H1 (cell line): Measurements from ENCODE around the gene SUSD6. TPM values are rescaled to one million over a fixed set of nuclear protein-coding genes. Genes with fewer than 3 reads are reported as not detected.

Experiments
- CTCF ChIA-PET: fragments of 300-600 bp; sonication (Branson Sonifier 250); formaldehyde crosslinking; loops from one replicate; lab custom pipeline; 2021; ENCODE audit not compliant: partially characterized antibody; lab: Charles Lee
- POLR2A ChIA-PET: fragments of 300-600 bp; sonication (Branson Sonifier 250); formaldehyde crosslinking; loops from one replicate; lab custom pipeline; 2021; ENCODE audit warnings: inconsistent platforms; ENCODE audit not compliant: partially characterized antibody; lab: Charles Lee
- DNase-seq, 2 experiments: peaks; one replicate each; pipeline versions ENCODE4 v3.0.0 to v3.0.0-alpha.2; 2010 to 2022; ENCODE audit warnings: low spot score in 2 of 2, low read depth in 1 of 2, mixed read lengths in 1 of 2
- FAIRE-seq: peaks from 2 replicates; lab custom pipeline; 2011; peaks lifted over from hg19 to GRCh38; lab: Jason Lieb, UNC
- H2AFZ ChIP-seq: 2 replicates; pipeline ENCODE4 v1.8.1; 2012; ENCODE audit warnings: low read length, inconsistent platforms
- H2AK5ac ChIP-seq: 2 replicates; pipeline ENCODE4 v1.6.1; 2013; ENCODE audit warnings: low read depth, low read length
- H2BK120ac ChIP-seq: replicated peaks from 2 replicates; pipeline ENCODE3; 2013; ENCODE audit warnings: low read depth, low read length, inconsistent platforms
- H2BK12ac ChIP-seq: 2 replicates; pipeline ENCODE4 v1.6.1; 2013; ENCODE audit warnings: low read depth, low read length
- H2BK15ac ChIP-seq: 2 replicates; pipeline ENCODE4 v1.6.1; 2013; ENCODE audit warnings: low read length
- H2BK20ac ChIP-seq: 2 replicates; pipeline ENCODE4 v1.6.1; 2013; ENCODE audit warnings: low read length
- H2BK5ac ChIP-seq: 2 replicates; pipeline ENCODE4 v1.6.1; 2013; ENCODE audit warnings: low read depth, low read length
- H3K14ac ChIP-seq: 2 replicates; pipeline ENCODE4 v1.6.1; 2013; ENCODE audit warnings: inconsistent platforms; ENCODE audit not compliant: insufficient read length
- H3K18ac ChIP-seq: 2 replicates; pipeline ENCODE4 v1.6.1; 2013; ENCODE audit warnings: low read length; ENCODE audit errors: extremely low read depth
- H3K23ac ChIP-seq: 2 replicates; pipeline ENCODE4 v1.6.1; 2013; ENCODE audit warnings: inconsistent platforms; ENCODE audit not compliant: insufficient read length
- H3K23me2 ChIP-seq: 2 replicates; pipeline ENCODE4 v1.6.1; 2013; ENCODE audit warnings: low read depth, low read length
- H3K27ac ChIP-seq: 2 replicates; pipeline ENCODE4 v1.6.1; 2011; ENCODE audit warnings: low read depth, low read length, inconsistent platforms
- H3K27me3 ChIP-seq, 4 experiments: replicated peaks in 1 of 4; 1 replicate in 1 of 4; 2 replicates in 3 of 4; pipeline versions ENCODE4 v1.6.1 to v1.8.1; 2011 to 2013; ENCODE audit warnings: low read length in 3 of 4, mild to moderate bottlenecking in 3 of 4, inconsistent platforms in 2 of 4, mixed read lengths in 2 of 4, moderate library complexity in 1 of 4; ENCODE audit not compliant: control insufficient read depth in 3 of 4, insufficient read depth in 3 of 4; ENCODE audit errors: extremely low read depth in 1 of 4
- H3K36me3 ChIP-seq, 4 experiments: 2 replicates each; pipeline versions ENCODE4 v1.6.1 to v1.8.1; 2011 to 2013; ENCODE audit warnings: mild to moderate bottlenecking in 4 of 4, low read length in 3 of 4, moderate library complexity in 2 of 4, control low read depth in 1 of 4, inconsistent platforms in 1 of 4; ENCODE audit not compliant: insufficient read depth in 4 of 4, control insufficient read depth in 2 of 4
- H3K4ac ChIP-seq: replicated peaks from 2 replicates; pipeline ENCODE3; 2013; ENCODE audit warnings: low read length, low read depth, mixed read lengths, inconsistent platforms; ENCODE audit not compliant: insufficient read length
- H3K4me1 ChIP-seq, 4 experiments: replicated peaks in 1 of 4; 1 replicate in 1 of 4; 2 replicates in 3 of 4; pipeline versions ENCODE4 v1.6.1 to v1.8.1; 2011 to 2013; ENCODE audit warnings: low read length in 3 of 4, inconsistent platforms in 2 of 4, mixed read lengths in 1 of 4; ENCODE audit not compliant: insufficient read depth in 4 of 4, control insufficient read depth in 3 of 4
- H3K4me2 ChIP-seq, 2 experiments: 2 replicates each; pipeline versions ENCODE4 v1.6.1 to v1.8.1; 2011 to 2013; ENCODE audit warnings: low read depth in 2 of 2, low read length in 2 of 2, control low read depth in 1 of 2, inconsistent platforms in 1 of 2, mild to moderate bottlenecking in 1 of 2; ENCODE audit not compliant: insufficient read depth in 1 of 2
- H3K4me3 ChIP-seq, 4 experiments: fragments of 200-600, 300-600 bp in 1 of 4; sonication (generic), shearing (Covaris generic), sonication (Bioruptor Twin) in 1 of 4; 2 replicates each; pipeline versions ENCODE4 v1.5.1 to v1.8.1; 2011 to 2016; ENCODE audit warnings: low read length in 4 of 4, low read depth in 3 of 4, control low read depth in 2 of 4, inconsistent platforms in 2 of 4, mild to moderate bottlenecking in 2 of 4, mixed read lengths in 1 of 4, moderate library complexity in 1 of 4; ENCODE audit not compliant: insufficient read depth in 2 of 4; ENCODE audit errors: extremely low read depth in 1 of 4
- H3K56ac ChIP-seq: replicated peaks from 2 replicates; pipeline ENCODE3; 2013; ENCODE audit warnings: low read depth, mild to moderate bottlenecking, mixed read lengths, low read length, inconsistent platforms; ENCODE audit not compliant: insufficient read length
- H3K79me1 ChIP-seq: 2 replicates; pipeline ENCODE4 v1.6.1; 2013; ENCODE audit warnings: low read depth, low read length, control low read depth
- H3K79me2 ChIP-seq, 2 experiments: 2 replicates each; pipeline versions ENCODE4 v1.6.1 to v1.8.1; 2012 to 2013; ENCODE audit warnings: low read length in 2 of 2, mild to moderate bottlenecking in 2 of 2, inconsistent platforms in 1 of 2; ENCODE audit not compliant: insufficient read depth in 2 of 2, control insufficient read depth in 1 of 2
- H3K9ac ChIP-seq, 4 experiments: replicated peaks in 1 of 4; 1 replicate in 1 of 4; 2 replicates in 3 of 4; pipeline versions ENCODE4 v1.6.1 to v1.8.1; 2011 to 2013; ENCODE audit warnings: low read depth in 3 of 4, low read length in 3 of 4, control low read depth in 2 of 4, mild to moderate bottlenecking in 2 of 4, moderate library complexity in 2 of 4, inconsistent platforms in 1 of 4; ENCODE audit errors: extremely low read depth in 1 of 4
- H3K9me3 ChIP-seq, 2 experiments: 2 replicates each; pipeline versions ENCODE4 v1.6.1 to v1.8.1; 2012 to 2013; ENCODE audit warnings: mild to moderate bottlenecking in 2 of 2, moderate library complexity in 2 of 2, control low read depth in 1 of 2, inconsistent platforms in 1 of 2, low read depth in 1 of 2, low read length in 1 of 2, mixed read lengths in 1 of 2; ENCODE audit not compliant: insufficient read depth in 2 of 2
- H4K20me1 ChIP-seq, 2 experiments: replicated peaks in 1 of 2; 2 replicates each; pipeline versions ENCODE3 to v1.8.1; 2011 to 2013; ENCODE audit warnings: inconsistent platforms in 2 of 2, low read length in 2 of 2, mild to moderate bottlenecking in 1 of 2; ENCODE audit not compliant: insufficient read depth in 2 of 2, control insufficient read depth in 1 of 2
- H4K5ac ChIP-seq: 2 replicates; pipeline ENCODE4 v1.6.1; 2013; ENCODE audit warnings: low read length, low read depth, mixed read lengths, inconsistent platforms; ENCODE audit not compliant: insufficient read length
- H4K8ac ChIP-seq: 2 replicates; pipeline ENCODE4 v1.8.0; 2013; ENCODE audit warnings: mild to moderate bottlenecking, moderate library complexity, low read length, inconsistent platforms; ENCODE audit not compliant: insufficient read depth; ENCODE audit errors: extremely low read depth
- H4K91ac ChIP-seq: replicated peaks from 2 replicates; pipeline ENCODE3; 2013; ENCODE audit warnings: low read length, mixed read lengths, inconsistent platforms; ENCODE audit not compliant: insufficient read length
- ATF3 ChIP-seq: IDR thresholded peaks from 2 replicates; pipeline ENCODE4 v1.6.1; 2011; ENCODE audit warnings: low read depth, mild to moderate bottlenecking, low read length; ENCODE audit not compliant: insufficient read depth
- CTBP2 ChIP-seq: IDR thresholded peaks from 2 replicates; pipeline ENCODE4 v1.7.0; 2011; ENCODE audit warnings: borderline replicate concordance, mild to moderate bottlenecking, moderate library complexity, mixed read lengths, low read length; ENCODE audit not compliant: insufficient read depth, insufficient read length
- FOSL1 ChIP-seq: IDR thresholded peaks from 2 replicates; pipeline ENCODE4 v1.6.1; 2011; ENCODE audit warnings: mild to moderate bottlenecking, low read depth, low read length, moderate library complexity; ENCODE audit not compliant: insufficient read depth
- MAX ChIP-seq: IDR thresholded peaks from 2 replicates; pipeline ENCODE4 v1.6.1; 2012; ENCODE audit warnings: inconsistent platforms
- POLR2AphosphoS5 ChIP-seq: IDR thresholded peaks from 2 replicates; pipeline ENCODE4 v1.6.1; 2011; ENCODE audit warnings: low read depth, low read length
- SIRT6 ChIP-seq: IDR thresholded peaks from one replicate; pipeline ENCODE4 v1.7.1; 2012; ENCODE audit warnings: low read length, inconsistent platforms
- SP1 ChIP-seq: IDR thresholded peaks from 2 replicates; pipeline ENCODE4 v1.6.1; 2011; ENCODE audit warnings: low read depth, low read length
- WGBS, 2 experiments: shearing (Covaris generic) in 1 of 2; methylation state at CpG; one replicate each; pipeline versions ENCODE4 v1.1.6 to v1.1.7; 2013 to 2015; ENCODE audit warnings: low lambda C conversion rate in 2 of 2, mixed read lengths in 2 of 2, inconsistent platforms in 1 of 2, low coverage in 1 of 2, missing lambda C conversion rate in 1 of 2; ENCODE audit not compliant: insufficient replicate concordance in 2 of 2, insufficient coverage in 1 of 2, insufficient read length in 1 of 2; ENCODE audit errors: extremely low coverage in 1 of 2, missing lambda C conversion rate in 1 of 2; 5-methylcytosine and 5-hydroxymethylcytosine counted together
- polyA plus RNA-seq, 7 experiments: library from polyadenylated mRNA; depleted of rRNA in 3 of 7; stranded (reverse) in 5 of 7; unstranded in 2 of 7; fragments of >200 nt in 5 of 7; fragments of 200-250 nt in 2 of 7; gene quantifications; 1 replicate in 5 of 7; 2 replicates in 1 of 7; 4 replicates in 1 of 7; pipeline versions ENCODE4 v1.2.1 to v1.2.3, GENCODE V29; 2011 to 2013; ENCODE audit warnings: missing spikeins in 2 of 7, mixed read lengths in 2 of 7
- total RNA-seq: library from RNA; stranded (reverse); fragmentation: NEBNext Ultra II Directional; extraction: Animal tissue kit (Norgen Biotek cat#: 25700); gene quantifications from 2 replicates; pipeline ENCODE4 v1.2.1, GENCODE V29; 2021
- TF ChIP-seq, protein P1 (sequence below): IDR thresholded peaks from 2 replicates; pipeline ENCODE4 v1.6.1; 2012; ENCODE audit warnings: inconsistent platforms

Gene SUSD6
- total and polyA plus RNA-seq, 2 of the 8 experiments (the other 6 are each of a cell fraction or from before 2014, with no cell fraction given) = 3.0 to 3.8 TPM

DNA sequence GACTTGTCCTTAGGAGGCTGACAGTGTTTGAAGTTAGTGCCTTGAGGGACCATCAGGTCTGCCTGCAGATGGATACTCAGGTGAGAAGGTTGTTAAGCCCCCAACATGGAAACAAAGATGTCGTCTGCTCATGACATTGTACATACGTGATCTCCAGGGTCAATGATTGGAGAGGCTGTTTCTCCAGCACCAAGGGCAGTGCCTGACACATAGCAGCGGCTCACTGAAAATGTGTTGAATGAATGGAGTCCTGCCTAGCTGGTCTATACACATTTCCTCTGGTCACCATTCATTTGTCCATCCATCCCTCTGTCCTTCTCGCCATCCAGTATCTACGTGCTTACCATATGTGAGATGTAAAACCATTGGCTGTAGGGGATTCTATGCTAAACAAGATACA is 43.8 kb upstream of the SUSD6 start:
- DNase-seq = no peak
- no peak overlapping the region for H4K8ac ChIP-seq
- no peak for TF ChIP-seq CTBP2
- TF ChIP-seq SP1 = no peak
- no peak for TF ChIP-seq SIRT6
- TF ChIP-seq, protein P1, sequence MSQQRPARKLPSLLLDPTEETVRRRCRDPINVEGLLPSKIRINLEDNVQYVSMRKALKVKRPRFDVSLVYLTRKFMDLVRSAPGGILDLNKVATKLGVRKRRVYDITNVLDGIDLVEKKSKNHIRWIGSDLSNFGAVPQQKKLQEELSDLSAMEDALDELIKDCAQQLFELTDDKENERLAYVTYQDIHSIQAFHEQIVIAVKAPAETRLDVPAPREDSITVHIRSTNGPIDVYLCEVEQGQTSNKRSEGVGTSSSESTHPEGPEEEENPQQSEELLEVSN = no peak
- no peak for TF ChIP-seq POLR2AphosphoS5
- no peak for TF ChIP-seq MAX
- TF ChIP-seq ATF3 = no peak
- no peak for TF ChIP-seq FOSL1
- TF ChIP-seq, all 59 proteins: peak for 0
- FAIRE-seq = no peak
- H4K5ac ChIP-seq = no peak overlapping the region
- H3K4me1 ChIP-seq = 0 out of 7 replicates have a peak, but pooled peaks cover 0 to 2% (median 0%) of the 10 kb centered on the region in 4 experiments
- H2BK20ac ChIP-seq = no peak overlapping the region
- H3K4me3 ChIP-seq = no peak overlapping the region
- peaks cover 16 to 28% (median 25%) of the 10 kb centered on the region in 4 experiments for H3K27me3 ChIP-seq
- no peak overlapping the region for H2AFZ ChIP-seq
- H3K9me3 ChIP-seq = peaks cover 0 to 15% of the 10 kb centered on the region in 2 experiments; a peak in 2 of 4 replicates
- no peak overlapping the region for H3K4me2 ChIP-seq
- no peak overlapping the region for H3K9ac ChIP-seq
- H3K27ac ChIP-seq = no peak overlapping the region
- H3K18ac ChIP-seq = no peak overlapping the region
- no peak overlapping the region for H2BK120ac ChIP-seq
- ChIA-PET CTCF (interaction anchor here (0.6 to 1.3 kb wide), 4 partner anchors 11 to 280 kb away, joined by 3 to 5 read pairs (median 3); no protein-coding TSS in a partner anchor), POLR2A (no interaction called here)
- 89% methylated on average over 5 of the region's 5 CpGs; no CpG with 5 or more reads in 1 of the 2 experiments for WGBS, 2 experiments
- no peak overlapping the region for H2BK5ac ChIP-seq
- H3K56ac ChIP-seq = no peak overlapping the region
- H3K23ac ChIP-seq = no peak overlapping the region
- H2AK5ac ChIP-seq = no peak overlapping the region
- H3K14ac ChIP-seq = no peak overlapping the region
- peaks cover 0 to 18% (median 1%) of the 10 kb centered on the region in 4 experiments; a peak in 3 of 8 replicates for H3K36me3 ChIP-seq
- no peaks in the 10 kb centered on the region for H3K79me2 ChIP-seq
- no peaks in the 10 kb centered on the region for H4K20me1 ChIP-seq
- H3K23me2 ChIP-seq = peaks cover 6% of the 10 kb centered on the region; the same call in 1 of the 2 replicates
- no peak overlapping the region for H3K4ac ChIP-seq
- H4K91ac ChIP-seq = no peak overlapping the region
- no peaks in the 10 kb centered on the region for H3K79me1 ChIP-seq
- no peak overlapping the region for H2BK12ac ChIP-seq
- H2BK15ac ChIP-seq = no peak overlapping the region
